ENCODE data around the gene PALM2AKAP2. TPM values are rescaled to one million over a fixed set of nuclear protein-coding genes. Genes with fewer than 3 reads are reported as not detected.

PALM2AKAP2 gene
- total RNA-seq, result 4.4 and 5.1 TPM in 2 replicates

DNA sequence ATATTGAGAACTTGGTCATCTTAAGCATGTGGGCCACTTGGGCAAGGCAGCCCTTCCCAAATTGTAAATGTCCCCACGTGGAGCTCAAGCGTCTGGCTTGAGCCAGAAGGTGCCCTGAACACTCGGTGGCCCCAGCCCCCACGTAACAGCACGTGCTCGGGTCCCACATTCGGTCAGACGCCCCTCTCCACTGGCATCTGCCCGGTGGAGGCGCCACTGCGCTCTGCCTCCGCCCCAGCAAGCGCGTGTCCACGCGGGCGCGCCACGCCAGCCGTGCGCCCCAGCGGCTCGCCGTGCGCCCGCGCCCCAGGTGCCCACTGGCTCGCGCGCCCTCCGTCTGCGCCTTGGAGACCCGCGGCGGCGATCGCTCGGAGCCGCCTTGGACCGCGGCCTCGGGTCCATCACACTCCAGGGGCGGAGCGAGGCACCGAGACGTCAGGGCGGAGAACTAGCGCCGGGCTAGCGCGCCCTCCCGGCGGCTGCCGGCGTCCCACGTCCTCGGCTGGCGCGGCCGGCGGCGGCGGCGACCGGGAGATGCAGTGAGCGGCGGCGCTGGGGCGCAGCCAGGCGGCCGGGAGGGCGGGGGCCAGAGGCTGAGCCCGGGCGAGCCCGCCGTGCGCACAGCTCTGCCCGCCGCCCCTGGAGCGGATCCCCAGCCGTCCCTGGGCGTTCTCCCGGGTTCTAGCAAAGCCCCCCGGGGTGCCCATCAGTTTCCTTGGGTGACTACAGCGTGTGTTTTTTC is at the start of gene PALM2AKAP2:
Gene PALM2AKAP2, plus strand, starts transcription at position 488 of the 742 bp plus-strand sequence. CDS start 291 bp downstream, outside the sequence.

Measured in smooth muscle cell of trachea (primary cell).